Measurements from ENCODE around the gene RAB3GAP2.
A peak's percentile ranks its signal among the peaks of the same experiment; 100 is the strongest.
"Not testable (repeated sequence)": the region's sequence is repeated elsewhere in the genome, so short reads cannot be mapped to it uniquely, and the experiment has no call there.

The RAB3GAP2 gene

GRCh38 chr1:220203816-220204215 is 68.4 kb downstream of the RAB3GAP2 start:
- no peak for DNase-seq (ENCODE audit: low read depth)

GRCh38 chr1:220198186-220199005 is 73.9 kb downstream of the RAB3GAP2 start:
- no peak for DNase-seq (ENCODE audit: low read depth)

DNA sequence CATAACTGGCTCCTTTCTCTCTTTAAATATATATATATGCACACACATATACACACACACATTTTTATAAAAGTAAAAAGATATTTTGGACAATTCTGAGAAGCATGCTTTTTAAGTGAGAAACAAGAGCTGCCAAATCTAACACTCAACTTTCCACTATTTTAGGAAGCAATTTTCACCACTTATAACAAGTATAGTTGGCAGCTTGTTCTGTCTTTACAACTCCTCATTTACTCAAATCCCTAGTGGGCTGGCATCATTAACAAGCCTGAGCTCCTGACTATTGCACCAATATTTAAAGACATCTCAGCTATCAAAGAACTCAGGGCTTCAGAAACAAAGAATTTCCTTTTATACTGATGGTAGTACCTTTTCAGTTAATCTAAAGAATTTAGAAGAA is 76.6 kb downstream of the RAB3GAP2 start:
- DNase-seq (ENCODE audit: low read depth), result no peak

DNA sequence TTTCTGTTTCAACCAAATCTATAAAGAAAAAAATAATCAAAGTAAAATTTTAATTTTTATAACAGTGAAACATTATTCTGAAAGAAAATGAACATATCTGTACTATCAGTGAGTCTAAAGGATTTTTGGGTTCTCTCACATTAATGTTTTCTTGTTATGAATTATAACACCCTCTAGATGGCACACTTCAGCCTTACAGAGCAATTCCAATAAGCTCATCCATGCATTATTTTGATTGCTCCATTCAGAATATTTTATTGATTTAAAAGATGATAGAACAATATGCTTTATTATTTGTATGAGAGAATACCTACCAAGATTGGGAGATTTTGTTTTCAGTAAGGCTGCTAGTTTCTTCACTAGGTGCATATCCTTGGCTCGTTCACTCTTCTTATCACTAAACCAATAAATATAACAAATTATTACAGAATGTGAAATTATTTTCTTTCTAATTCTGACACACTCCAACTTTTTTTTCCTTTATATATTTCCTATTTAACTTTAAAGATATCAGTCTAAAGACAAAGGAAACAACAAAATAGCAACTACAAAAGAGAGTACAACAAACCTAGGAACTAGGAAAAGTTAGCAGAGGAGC is 82.4 kb downstream of the RAB3GAP2 start:
- peak; percentile 15 for DNase-seq (ENCODE audit: low read depth)

GRCh38 chr1:220188538-220188937 is 83.7 kb downstream of the RAB3GAP2 start:
- DNase-seq (ENCODE audit: low read depth), result no peak

DNA sequence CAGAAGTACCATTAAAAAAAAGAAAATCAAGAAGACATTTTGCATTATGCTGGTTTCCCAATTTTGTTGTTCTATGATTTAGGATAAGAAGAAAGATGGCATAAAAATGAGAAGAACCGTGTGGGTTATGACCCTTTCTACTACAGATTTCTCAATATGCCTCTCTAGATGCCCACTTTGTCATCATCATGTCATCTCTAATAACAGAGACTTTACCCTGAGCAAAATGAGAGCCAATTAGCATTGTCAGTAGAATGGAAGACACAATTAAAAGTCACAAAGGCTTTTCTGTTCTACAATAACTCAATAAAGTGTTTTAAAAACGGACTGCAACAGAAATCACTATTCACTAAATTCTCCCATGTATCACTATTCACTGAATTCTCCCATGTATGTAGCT is 85.5 kb downstream of the RAB3GAP2 start:
- no peak for DNase-seq (ENCODE audit: low read depth)

- DNase-seq (ENCODE audit: low read depth), result no peak
Observed at GRCh38 chr1:220184506-220184905, 87.7 kb downstream of the RAB3GAP2 start.

- no peak for DNase-seq (ENCODE audit: low read depth)
Observed at GRCh38 chr1:220182656-220183055, 89.6 kb downstream of the RAB3GAP2 start.

- no peak for DNase-seq (ENCODE audit: low read depth)
Observed at GRCh38 chr1:220182111-220182510, 90.1 kb downstream of the RAB3GAP2 start.

DNA sequence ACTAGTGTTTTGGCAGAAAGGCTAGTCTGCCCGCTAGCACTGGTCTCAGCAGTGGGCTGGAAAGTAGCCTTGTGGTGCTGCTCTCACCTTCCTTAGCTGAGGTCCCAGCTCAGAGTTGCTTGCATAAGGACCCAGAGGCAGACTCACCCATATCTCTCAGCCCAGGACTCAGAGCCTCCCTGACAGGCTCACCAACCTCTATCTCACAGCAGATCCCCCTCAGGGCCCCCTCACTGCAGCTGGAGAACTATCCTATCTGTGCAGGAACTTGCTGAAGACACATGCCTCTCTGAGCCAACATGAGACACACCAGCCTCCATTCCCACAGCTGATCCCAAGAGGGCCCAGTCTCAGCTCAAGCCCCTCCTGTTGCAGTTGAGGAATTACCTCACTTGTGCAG is 95.7 kb downstream of the RAB3GAP2 start:
- no peak for DNase-seq (ENCODE audit: low read depth)

GRCh38 chr1:220170836-220171526 is 101.3 kb downstream of the RAB3GAP2 start:
- DNase-seq (ENCODE audit: low read depth), result no peak

GRCh38 chr1:220169887-220170286 is 102.4 kb downstream of the RAB3GAP2 start:
- DNase-seq (ENCODE audit: low read depth), result not testable (repeated sequence)

DNA sequence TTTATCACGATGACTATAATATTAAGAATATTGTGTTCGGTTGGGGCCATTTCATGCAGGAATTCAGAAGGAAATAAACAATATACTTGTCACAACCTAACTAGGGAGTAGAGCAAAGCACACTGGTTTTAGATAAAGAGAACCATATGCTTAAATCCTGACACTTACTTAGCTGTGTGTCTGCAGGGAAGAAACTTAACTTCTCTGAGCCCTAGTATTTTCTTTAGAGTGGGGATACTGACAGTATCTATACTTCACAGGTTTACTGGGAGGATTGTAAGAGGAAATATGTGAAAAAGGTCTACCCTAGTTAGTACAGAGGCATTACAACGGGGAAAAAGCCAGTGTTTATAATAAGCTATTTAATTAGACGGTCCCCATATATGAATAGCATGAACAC is 105.4 kb downstream of the RAB3GAP2 start:
- DNase-seq (ENCODE audit: low read depth), result no peak

GRCh38 chr1:220164517-220164916 is 107.7 kb downstream of the RAB3GAP2 start:
- DNase-seq (ENCODE audit: low read depth), result no peak

- no peak for DNase-seq (ENCODE audit: low read depth)
Observed at GRCh38 chr1:220164116-220164515, 108.1 kb downstream of the RAB3GAP2 start.

DNA sequence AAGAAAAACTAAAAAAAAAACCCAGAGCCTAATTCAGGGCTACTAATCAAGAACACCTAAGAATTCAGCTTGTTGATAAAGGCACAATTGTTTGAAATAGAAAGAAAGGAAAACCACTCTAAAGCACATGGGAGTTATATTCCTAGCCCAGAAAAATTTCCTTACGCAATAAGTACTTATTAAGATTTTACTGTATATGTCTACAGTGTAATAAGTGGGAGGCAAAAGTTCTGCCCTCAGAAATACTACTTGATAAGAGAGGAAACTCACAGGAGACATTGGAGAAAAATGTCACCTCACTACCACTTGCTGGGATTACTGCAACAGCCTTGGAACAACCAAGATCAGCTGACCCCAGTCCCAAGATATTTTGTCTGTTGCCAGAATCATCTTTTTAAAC is 112.2 kb downstream of the RAB3GAP2 start:
- peak; percentile 69 for DNase-seq (ENCODE audit: low read depth)

- no peak for DNase-seq (ENCODE audit: low read depth)
Observed at GRCh38 chr1:220159041-220159440, 113.2 kb downstream of the RAB3GAP2 start.

GRCh38 chr1:220158530-220158929 is 113.7 kb downstream of the RAB3GAP2 start:
- DNase-seq (ENCODE audit: low read depth), result not testable (repeated sequence)

- no peak for DNase-seq (ENCODE audit: low read depth)
Observed at GRCh38 chr1:220157738-220158137, 114.5 kb downstream of the RAB3GAP2 start.

- no peak for DNase-seq (ENCODE audit: low read depth)
Observed at GRCh38 chr1:220156620-220157146, 115.6 kb downstream of the RAB3GAP2 start.

- DNase-seq (ENCODE audit: low read depth), result no peak
Observed at GRCh38 chr1:220153147-220153546, 119.1 kb downstream of the RAB3GAP2 start.

DNA sequence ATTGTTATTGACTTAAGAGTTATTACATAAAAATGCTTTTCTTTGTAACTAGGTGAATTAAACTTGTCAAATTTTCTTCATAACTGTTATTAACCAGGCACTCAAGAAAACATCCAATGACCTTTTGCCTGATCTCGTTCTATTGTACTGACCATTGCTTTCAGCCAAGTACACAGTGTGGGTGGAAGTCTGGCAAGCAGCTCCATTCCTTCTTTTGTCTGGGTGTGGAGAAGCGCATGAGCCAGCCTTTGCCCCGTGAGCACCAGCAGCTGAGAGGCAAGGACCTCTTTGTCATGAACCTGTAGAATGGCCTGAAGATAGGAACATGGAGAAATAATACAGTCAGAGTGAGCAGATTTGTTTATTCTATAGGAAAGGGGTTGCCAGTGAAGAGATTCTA is 120.8 kb downstream of the RAB3GAP2 start:
- peak; percentile 19 for DNase-seq (ENCODE audit: low read depth)

DNA sequence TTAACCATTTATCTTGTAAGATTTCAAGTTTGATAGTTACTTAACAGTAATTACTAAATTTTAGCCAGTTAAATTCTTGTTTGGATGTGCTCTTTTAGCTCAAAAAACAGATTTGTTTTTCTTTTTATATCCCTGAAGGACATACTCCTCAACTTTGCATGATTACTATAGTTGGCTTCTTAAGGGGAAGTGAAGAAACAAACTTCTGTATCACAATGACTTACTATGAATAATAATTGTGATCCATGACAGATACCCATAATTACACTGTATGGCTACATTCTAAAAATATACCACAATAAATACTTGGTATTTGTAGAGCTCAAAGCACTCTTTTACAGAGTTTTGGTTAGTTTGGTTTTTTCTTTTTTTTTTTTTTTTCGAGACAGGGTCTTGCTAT is 122.5 kb downstream of the RAB3GAP2 start:
- DNase-seq (ENCODE audit: low read depth), result no peak
